K562 (cell line): ENCODE measurements around the gene SPDL1. TPM values are rescaled to one million over a fixed set of nuclear protein-coding genes. Genes with fewer than 3 reads are reported as not detected.

Source experiments
- ATAC-seq: fragments of 200-7000 bp; cut with Tn5 transposase; 3 replicates; pipeline ENCODE4 v1.9.1; 2020; ENCODE audit warnings: moderate library complexity
- BruUV-seq: library from RNA; stranded (reverse); fragments of 400-500 nt; replicated peaks from 2 replicates; lab custom pipeline; 2021; lab: Mats Ljungman, UMichigan
- CTCF ChIA-PET: fragments of 300-600 bp; formaldehyde crosslinking; extraction: SDS; loops from one replicate; lab custom pipeline; 2021; ENCODE audit warnings: low intra/inter-chr PET ratio; lab: Yijun Ruan, JAX
- POLR2A ChIA-PET: fragments of 300-600, 350-650 bp; sonication (Branson Sonifier 250); formaldehyde crosslinking; extraction: SDS; loops from one replicate; lab custom pipeline; 2021; ENCODE audit warnings: antibody characterized with exemption, inconsistent platforms; lab: Yijun Ruan, JAX
- DNase-seq, 4 experiments: peaks; one replicate each; pipeline versions ENCODE4 v3.0.0 to v3.0.0-alpha.2; 2011 to 2018; ENCODE audit warnings: low spot score in 3 of 4, mixed read lengths in 3 of 4; ENCODE audit errors: extremely low read depth in 1 of 4
- FAIRE-seq: peaks from 2 replicates; lab custom pipeline; 2011; peaks lifted over from hg19 to GRCh38; lab: Jason Lieb, UNC
- H2AFZ ChIP-seq: 2 replicates; pipeline ENCODE4 v1.6.0; 2011; ENCODE audit warnings: low read depth, low read length, control low read depth, inconsistent platforms
- H3K27ac ChIP-seq: fragments of 200-600 bp; 3 replicates; pipeline ENCODE4 v1.8.0; 2011; ENCODE audit warnings: low read depth, mild to moderate bottlenecking, control low read depth, inconsistent platforms, low read length, moderate library complexity, mixed read lengths; ENCODE audit errors: extremely low read depth
- H3K27me3 ChIP-seq, 2 experiments: fragments of 300-600 bp in 1 of 2; 2 replicates in 1 of 2; 3 replicates in 1 of 2; pipeline versions ENCODE4 v1.6.0 to v1.8.0; 2011; ENCODE audit warnings: inconsistent platforms in 2 of 2, low read length in 2 of 2, mild to moderate bottlenecking in 1 of 2, mixed read lengths in 1 of 2, moderate library complexity in 1 of 2; ENCODE audit not compliant: control insufficient read depth in 2 of 2, insufficient read depth in 2 of 2
- H3K36me3 ChIP-seq: fragments of 300-600 bp; 3 replicates; pipeline ENCODE4 v1.8.0; 2011; ENCODE audit warnings: mild to moderate bottlenecking, low read length, inconsistent platforms; ENCODE audit not compliant: control insufficient read depth, insufficient read depth
- H3K4me1 ChIP-seq, 2 experiments: fragments of 200-600 bp in 1 of 2; replicated peaks in 1 of 2; 2 replicates in 1 of 2; 3 replicates in 1 of 2; pipeline versions ENCODE4 v1.5.1 to v1.8.0; 2011; ENCODE audit warnings: inconsistent platforms in 2 of 2, low read length in 2 of 2, mild to moderate bottlenecking in 1 of 2, mixed read lengths in 1 of 2, moderate library complexity in 1 of 2; ENCODE audit not compliant: control insufficient read depth in 2 of 2, insufficient read depth in 2 of 2
- H3K4me2 ChIP-seq: 2 replicates; pipeline ENCODE4 v1.6.1; 2011; ENCODE audit warnings: low read length, control low read depth, inconsistent platforms, mixed read lengths; ENCODE audit not compliant: insufficient read depth
- H3K4me3 ChIP-seq: fragments of 200-600 bp; sonication (generic), shearing (Covaris generic); 2 replicates; pipeline ENCODE4 v1.5.1; 2016; ENCODE audit warnings: control low read depth, inconsistent platforms
- H3K79me2 ChIP-seq: fragments of 200-600 bp; 3 replicates; pipeline ENCODE4 v1.8.0; 2011; ENCODE audit warnings: low read length, inconsistent platforms; ENCODE audit not compliant: control insufficient read depth, insufficient read depth
- H3K9ac ChIP-seq, 2 experiments: 2 replicates each; pipeline versions ENCODE4 v1.6.0 to v1.6.1; 2011; ENCODE audit warnings: low read depth in 2 of 2, low read length in 2 of 2, control low read depth in 1 of 2, inconsistent platforms in 1 of 2, mild to moderate bottlenecking in 1 of 2, mixed read lengths in 1 of 2; ENCODE audit not compliant: insufficient read depth in 1 of 2
- H3K9me1 ChIP-seq: one replicate; pipeline ENCODE4 v1.6.0; 2011; ENCODE audit warnings: inconsistent platforms, mild to moderate bottlenecking, low read length, moderate library complexity; ENCODE audit not compliant: control insufficient read depth, insufficient read depth
- H3K9me3 ChIP-seq: replicated peaks from 2 replicates; pipeline ENCODE4 v1.5.1; 2011; ENCODE audit warnings: low read depth, low read length, inconsistent platforms; ENCODE audit not compliant: control insufficient read depth, insufficient read depth
- H4K20me1 ChIP-seq: replicated peaks from 2 replicates; pipeline ENCODE4 v1.6.1; 2011; ENCODE audit warnings: low read length, inconsistent platforms, mixed read lengths; ENCODE audit not compliant: control insufficient read depth, insufficient read depth
- ATF6 ChIP-seq: sonication (generic); formaldehyde crosslinking; IDR thresholded peaks from 2 replicates; pipeline ENCODE4 v1.4.0; 2020; ENCODE audit warnings: mild to moderate bottlenecking, missing genetic modification reagents
- THRA ChIP-seq: fragments of 450-650 bp; IDR thresholded peaks from 2 replicates; pipeline ENCODE4 v1.6.1; 2017; ENCODE audit warnings: mild to moderate bottlenecking, moderate library complexity
- WGBS: fragments of 100-300 bp; shearing (Covaris generic); methylation state at CpG from one replicate; pipeline ENCODE4 v1.1.6; 2016; ENCODE audit warnings: low coverage, mixed read lengths; ENCODE audit not compliant: insufficient coverage; ENCODE audit errors: missing lambda C conversion rate; 5-methylcytosine and 5-hydroxymethylcytosine counted together
- in situ Hi-C: fragments of 300-500 bp; cut with MboI; formaldehyde crosslinking; loops from 4 replicates; pipeline ENCODE4 v1.15.0; 2018; ENCODE audit warnings: inconsistent platforms, mixed read lengths
- intact Hi-C: fragments of 100-400 bp; cut with micrococcal nuclease; formaldehyde crosslinking; loops from 2 replicates; pipeline ENCODE4 v1.14.2; 2022
- polyA plus RNA-seq, 8 experiments: library from polyadenylated mRNA; depleted of rRNA in 4 of 8; stranded (reverse) in 5 of 8; unstranded in 3 of 8; fragments of >200 nt; fragmentation: Nextera tagmentation in 2 of 8; fragmentation: Illumina TruSeq in 1 of 8; extraction: Ambion mirVana in 2 of 8; extraction: Trizol in 1 of 8; gene quantifications; 2 replicates each; pipeline versions ENCODE4 v1.2.1 to v1.2.3, GENCODE V29; 2011 to 2014; ENCODE audit warnings: inconsistent platforms in 1 of 8, missing spikeins in 1 of 8
- total RNA-seq, 7 experiments: library from RNA; depleted of rRNA in 6 of 7; stranded (reverse); fragments of >200 nt in 6 of 7; fragmentation: Illumina TruSeq in 2 of 7; extraction: Trizol in 2 of 7; gene quantifications; 2 replicates each; pipeline versions ENCODE4 v1.2.1 to v1.2.3, GENCODE V29; 2011 to 2021; ENCODE audit warnings: low replicate concordance in 1 of 7

Gene SPDL1
- total and polyA plus RNA-seq, 9 of the 15 experiments (the other 6 are each of a cell fraction or from before 2014, with no cell fraction given): 32.4 to 59.6 (median 49.0) TPM

- Histone ChIP-seq H3K9me1 (no peaks in the 10 kb centered on the region), H3K79me2 (no peaks in the 10 kb centered on the region), H3K9ac (no peak overlapping the region), H3K27ac (no peak overlapping the region), H3K9me3 (no peaks in the 10 kb centered on the region), H2AFZ (no peak overlapping the region), H3K4me1 (no peaks in the 10 kb centered on the region), H3K4me2 (no peak overlapping the region), H3K27me3 (no peaks in the 10 kb centered on the region), H4K20me1 (no peaks in the 10 kb centered on the region), H3K4me3 (no peak overlapping the region), H3K36me3 (no peaks in the 10 kb centered on the region)
- CTCF ChIA-PET: no interaction called here
- FAIRE-seq (no peak), DNase-seq (no peak), ATAC-seq (no peak)
- in situ Hi-C loops: no loop called here
- intact Hi-C loops: no loop called here
- TF ChIP-seq ATF6 (CRISPR knock-in tag) (no peak), THRA (no peak)
- BruUV-seq: no TSS peak
- 8% methylated on average over 6 of the region's 6 CpGs for WGBS
- POLR2A ChIA-PET: no interaction called here
Observed at GRCh38 chr5:169629847-169630548, 46.4 kb downstream of the SPDL1 start.
